SJSA1 (cell line): ENCODE data around the gene PDE11A. TPM values are rescaled to one million over a fixed set of nuclear protein-coding genes. Genes with fewer than 3 reads are reported as not detected.
"Not testable (repeated sequence)": the region's sequence is repeated elsewhere in the genome, so short reads cannot be mapped to it uniquely, and the experiment has no call there.

Experiments
- DNase-seq, 2 experiments: peaks; one replicate each; pipeline ENCODE4 v3.0.0-alpha.2; 2015 to 2020; ENCODE audit warnings: low spot score in 2 of 2, low read depth in 1 of 2
- H3K27ac ChIP-seq: fragments of 250-450 bp; sonication (Bioruptor Pico); 2 replicates; pipeline ENCODE4 v1.5.1; 2020; ENCODE audit warnings: mild to moderate bottlenecking, moderate library complexity
- H3K27me3 ChIP-seq: fragments of 250-450 bp; sonication (Bioruptor Pico); replicated peaks from 2 replicates; pipeline ENCODE4 v1.5.1; 2020; ENCODE audit warnings: mild to moderate bottlenecking, moderate library complexity
- H3K36me3 ChIP-seq: fragments of 250-450 bp; sonication (Bioruptor Pico); 2 replicates; pipeline ENCODE4 v1.5.1; 2020; ENCODE audit warnings: mild to moderate bottlenecking
- H3K4me1 ChIP-seq: fragments of 250-450 bp; sonication (Bioruptor Pico); replicated peaks from 2 replicates; pipeline ENCODE4 v1.6.1; 2021; ENCODE audit warnings: mild to moderate bottlenecking
- H3K4me3 ChIP-seq: fragments of 250-450 bp; sonication (Bioruptor Pico); 2 replicates; pipeline ENCODE4 v1.5.1; 2020; ENCODE audit warnings: mild to moderate bottlenecking
- H3K9me3 ChIP-seq: fragments of 250-450 bp; sonication (Bioruptor Pico); replicated peaks from 2 replicates; pipeline ENCODE4 v1.5.1; 2020; ENCODE audit warnings: mild to moderate bottlenecking
- total RNA-seq: library from RNA; depleted of rRNA; stranded (reverse); fragments of >200 nt; shearing (Covaris generic); gene quantifications from 2 replicates; pipeline ENCODE4 v1.2.3, GENCODE V29; 2014

Gene PDE11A
- total RNA-seq, 1 experiment from 2014 or later, result 0.42 TPM

- H3K27me3 ChIP-seq, result no peaks in the 10 kb centered on the region
- no peak overlapping the region for H3K4me3 ChIP-seq
- H3K9me3 ChIP-seq, result no peaks in the 10 kb centered on the region
- no peaks in the 10 kb centered on the region for H3K36me3 ChIP-seq
- no peaks in the 10 kb centered on the region for H3K4me1 ChIP-seq
- no peak overlapping the region for H3K27ac ChIP-seq
- DNase-seq, result no peak
Observed at GRCh38 chr2:177868806-177869205, 203.8 kb downstream of the PDE11A start.

GRCh38 chr2:177857538-177857937 is 215.0 kb downstream of the PDE11A start:
- Histone ChIP-seq H3K27ac (no peak overlapping the region), H3K4me3 (no peak overlapping the region), H3K36me3 (no peaks in the 10 kb centered on the region), H3K4me1 (no peaks in the 10 kb centered on the region), H3K9me3 (no peaks in the 10 kb centered on the region), H3K27me3 (no peaks in the 10 kb centered on the region)
- DNase-seq, result no peak

DNA sequence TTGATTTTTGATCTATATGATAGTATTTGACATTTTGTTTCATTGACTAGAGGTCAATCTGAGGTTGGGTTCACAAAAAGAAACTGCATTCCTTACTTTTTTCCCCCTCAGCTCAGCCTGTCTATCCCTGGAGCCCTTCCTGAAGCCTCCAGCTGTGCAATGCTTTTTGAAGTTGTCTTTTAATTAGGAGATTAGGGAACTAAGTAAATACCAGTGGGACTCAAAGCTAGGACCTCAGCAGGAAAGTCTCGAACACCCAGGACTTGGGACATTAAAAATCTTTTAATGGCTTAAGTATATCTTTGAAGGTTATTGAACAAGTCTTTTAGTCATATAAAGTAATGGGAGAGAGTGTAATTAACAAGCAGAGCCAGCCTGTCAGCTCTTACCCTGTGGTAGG is 220.2 kb downstream of the PDE11A start:
- H3K4me1 ChIP-seq, result no peaks in the 10 kb centered on the region
- no peak overlapping the region for H3K4me3 ChIP-seq
- H3K36me3 ChIP-seq, result no peaks in the 10 kb centered on the region
- H3K9me3 ChIP-seq, result no peaks in the 10 kb centered on the region
- no peak for DNase-seq
- no peak overlapping the region for H3K27ac ChIP-seq
- H3K27me3 ChIP-seq, result 0 out of 2 replicates have a peak, but pooled peaks cover 2% of the 10 kb centered on the region

DNA sequence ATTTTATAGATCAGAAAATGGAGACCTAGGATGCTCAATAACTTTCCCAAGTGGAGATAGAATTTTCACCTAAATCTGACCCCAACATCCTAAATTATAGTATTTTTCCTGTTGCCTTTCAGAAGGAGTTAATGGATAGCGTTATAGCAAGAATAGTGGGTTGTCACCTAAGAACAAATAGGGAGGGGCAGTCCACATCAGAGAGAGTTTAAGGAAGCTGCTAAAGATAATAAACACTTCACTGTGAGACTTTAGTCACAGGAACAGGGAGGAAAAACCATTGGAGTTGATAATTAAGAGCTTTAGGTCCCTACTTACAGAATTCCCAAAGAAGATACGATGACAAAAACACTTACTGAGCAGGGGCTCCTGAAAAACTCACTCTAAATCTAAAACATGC is 229.4 kb downstream of the PDE11A start:
- Histone ChIP-seq H3K4me3 (no peak overlapping the region), H3K27ac (no peak overlapping the region), H3K4me1 (no peaks in the 10 kb centered on the region), H3K36me3 (no peaks in the 10 kb centered on the region), H3K9me3 (no peaks in the 10 kb centered on the region), H3K27me3 (no peaks in the 10 kb centered on the region)
- no peak for DNase-seq

GRCh38 chr2:177842243-177842642 is 230.3 kb downstream of the PDE11A start:
- Histone ChIP-seq H3K27me3 (no peaks in the 10 kb centered on the region), H3K36me3 (no peaks in the 10 kb centered on the region), H3K27ac (no peak overlapping the region), H3K9me3 (no peaks in the 10 kb centered on the region), H3K4me1 (no peaks in the 10 kb centered on the region), H3K4me3 (no peak overlapping the region)
- DNase-seq, result no peak

DNA sequence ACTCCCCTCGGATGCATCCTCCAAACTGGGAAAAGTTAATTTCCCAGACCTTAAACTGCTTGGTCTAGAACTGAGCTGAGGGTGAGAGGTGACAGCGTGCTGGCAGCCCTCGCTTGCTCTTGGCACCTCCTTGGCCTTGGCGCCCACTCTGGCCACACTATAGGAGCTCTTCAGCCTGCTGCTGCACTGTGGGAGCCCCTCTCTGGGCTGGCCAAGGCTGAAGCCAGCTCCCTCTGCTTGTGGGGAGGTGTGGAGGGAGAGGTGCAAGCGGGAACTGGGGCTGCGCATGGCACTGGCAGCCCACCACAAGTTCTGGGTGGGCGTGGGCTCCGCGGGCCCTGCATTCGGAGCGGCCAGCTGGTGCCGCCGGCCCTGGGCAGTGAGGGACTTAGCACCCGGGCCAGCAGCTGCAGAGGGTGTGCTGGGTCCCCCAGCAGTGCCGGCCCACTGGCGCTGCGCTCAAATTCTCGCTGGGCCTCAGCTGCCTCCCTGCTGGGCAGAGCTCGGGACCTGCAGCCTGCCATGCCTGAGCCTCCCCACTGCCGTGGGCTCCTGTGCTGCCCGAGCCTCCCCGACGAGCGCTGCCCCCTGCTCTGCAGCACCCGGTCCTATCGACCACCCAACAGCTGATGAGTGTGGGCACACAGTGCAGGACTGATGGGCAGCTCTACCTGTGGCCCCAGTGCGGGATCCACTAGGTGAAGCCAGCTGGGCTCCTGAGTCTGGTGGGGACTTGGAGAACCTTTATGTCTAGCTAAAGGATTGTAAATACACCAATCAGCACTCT is 237.0 kb downstream of the PDE11A start:
- not testable (repeated sequence) for H3K4me3 ChIP-seq, DNase-seq, H3K36me3 ChIP-seq, H3K9me3 ChIP-seq, H3K4me1 ChIP-seq, H3K27me3 ChIP-seq, H3K27ac ChIP-seq

- DNase-seq, result no peak
- no peaks in the 10 kb centered on the region for H3K4me1 ChIP-seq
- H3K36me3 ChIP-seq, result no peaks in the 10 kb centered on the region
- H3K9me3 ChIP-seq, result no peaks in the 10 kb centered on the region
- H3K27ac ChIP-seq, result no peak overlapping the region
- H3K27me3 ChIP-seq, result no peaks in the 10 kb centered on the region
- H3K4me3 ChIP-seq, result no peak overlapping the region
Observed at GRCh38 chr2:177832611-177833433, 239.8 kb downstream of the PDE11A start.

GRCh38 chr2:177830881-177831386 is 241.6 kb downstream of the PDE11A start:
- H3K9me3 ChIP-seq, result no peaks in the 10 kb centered on the region
- H3K36me3 ChIP-seq, result no peaks in the 10 kb centered on the region
- H3K4me3 ChIP-seq, result no peak overlapping the region
- no peak overlapping the region for H3K27ac ChIP-seq
- DNase-seq, result no peak
- no peaks in the 10 kb centered on the region for H3K27me3 ChIP-seq
- no peaks in the 10 kb centered on the region for H3K4me1 ChIP-seq

DNA sequence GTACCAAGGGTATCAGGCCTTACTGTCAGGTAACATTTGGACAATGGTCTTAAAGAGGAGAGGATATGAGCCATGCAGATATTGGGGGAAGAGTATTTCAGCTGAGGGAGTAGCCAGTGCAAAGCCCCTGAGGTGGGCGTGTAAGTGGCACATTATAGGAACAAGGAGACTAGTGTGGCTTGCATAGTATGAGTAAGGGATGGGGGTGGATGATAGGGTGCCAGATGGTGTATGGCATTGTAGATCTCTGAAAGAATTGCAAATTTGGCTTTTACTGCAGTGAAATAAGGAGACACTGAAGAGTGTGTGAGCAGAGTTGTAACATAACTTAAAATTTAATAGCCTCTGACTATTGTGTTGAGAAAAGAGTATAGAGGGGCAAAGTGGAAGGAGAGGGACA is 244.0 kb downstream of the PDE11A start:
- Histone ChIP-seq H3K36me3 (no peaks in the 10 kb centered on the region), H3K4me3 (no peak overlapping the region), H3K9me3 (no peaks in the 10 kb centered on the region), H3K4me1 (no peaks in the 10 kb centered on the region), H3K27me3 (no peaks in the 10 kb centered on the region), H3K27ac (no peak overlapping the region)
- no peak for DNase-seq

DNA sequence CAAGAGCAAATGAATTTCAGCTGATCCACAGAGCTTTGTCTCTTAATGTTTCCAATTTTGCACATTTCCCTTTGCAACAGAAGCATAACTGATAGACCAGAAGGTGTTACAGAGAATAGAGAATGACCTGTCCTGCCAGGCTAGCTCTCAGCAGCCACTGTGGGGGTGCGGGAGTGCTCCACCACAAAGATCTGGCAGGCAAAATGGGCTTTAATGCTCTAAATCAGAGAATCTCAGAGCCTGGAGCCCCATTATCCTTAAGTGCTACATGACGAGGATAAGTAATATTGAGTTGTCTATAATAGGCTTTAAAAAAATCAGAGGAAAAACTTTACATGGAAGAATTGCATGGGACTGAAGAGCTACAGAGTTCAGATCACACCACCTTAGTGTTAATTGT is 245.7 kb downstream of the PDE11A start:
- no peak for DNase-seq
- no peak overlapping the region for H3K27ac ChIP-seq
- no peak overlapping the region for H3K4me3 ChIP-seq
- H3K4me1 ChIP-seq, result no peaks in the 10 kb centered on the region
- no peaks in the 10 kb centered on the region for H3K27me3 ChIP-seq
- no peaks in the 10 kb centered on the region for H3K9me3 ChIP-seq
- no peaks in the 10 kb centered on the region for H3K36me3 ChIP-seq

DNA sequence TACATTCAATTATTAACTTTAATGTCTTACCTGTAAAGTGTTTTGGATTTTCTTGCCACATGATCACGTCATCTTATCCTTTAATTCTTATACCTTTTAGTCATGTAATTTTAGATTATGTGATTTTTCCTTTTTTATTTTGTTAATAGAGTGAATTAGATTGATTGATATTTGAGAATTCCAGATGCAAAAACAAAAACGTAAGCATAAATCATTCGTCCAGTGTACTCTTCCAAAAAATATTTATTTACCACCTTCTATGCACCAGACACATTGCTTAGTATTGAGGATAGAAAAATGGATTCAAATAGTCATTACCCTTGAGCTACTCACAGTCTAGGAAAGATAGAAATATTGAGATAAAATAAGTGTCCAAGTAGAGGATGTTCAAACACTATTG is 249.6 kb downstream of the PDE11A start:
- no peak overlapping the region for H3K4me3 ChIP-seq
- no peak for DNase-seq
- no peaks in the 10 kb centered on the region for H3K4me1 ChIP-seq
- H3K27me3 ChIP-seq, result no peaks in the 10 kb centered on the region
- H3K27ac ChIP-seq, result no peak overlapping the region
- no peaks in the 10 kb centered on the region for H3K36me3 ChIP-seq
- no peaks in the 10 kb centered on the region for H3K9me3 ChIP-seq

- Histone ChIP-seq H3K4me1 (no peaks in the 10 kb centered on the region), H3K4me3 (no peak overlapping the region), H3K36me3 (no peaks in the 10 kb centered on the region), H3K9me3 (no peaks in the 10 kb centered on the region), H3K27me3 (no peaks in the 10 kb centered on the region), H3K27ac (no peak overlapping the region)
- DNase-seq, result no peak
Observed at GRCh38 chr2:177818412-177818811, 254.2 kb downstream of the PDE11A start.

GRCh38 chr2:177817300-177817699 is 255.3 kb downstream of the PDE11A start:
- Histone ChIP-seq H3K27me3 (no peaks in the 10 kb centered on the region), H3K36me3 (no peaks in the 10 kb centered on the region), H3K9me3 (no peaks in the 10 kb centered on the region), H3K27ac (no peak overlapping the region), H3K4me1 (no peaks in the 10 kb centered on the region), H3K4me3 (no peak overlapping the region)
- no peak for DNase-seq

DNA sequence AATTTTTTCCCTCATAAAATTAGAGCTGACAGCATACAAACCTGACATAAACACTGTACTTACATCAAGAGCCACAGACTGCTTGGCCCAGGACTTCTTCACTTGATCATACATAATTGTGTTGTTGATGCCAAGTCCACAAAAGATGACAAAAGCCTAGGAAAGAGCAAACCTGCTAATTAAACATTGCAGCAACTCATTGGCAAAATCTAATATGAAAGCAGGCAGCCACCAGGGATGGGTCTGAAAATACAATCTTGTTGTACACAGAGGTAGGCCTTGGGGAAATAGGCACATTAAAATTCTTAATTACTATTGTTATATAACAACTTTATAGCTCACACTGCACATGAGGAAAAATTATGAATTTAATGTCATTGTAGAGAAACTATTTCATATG is 255.8 kb downstream of the PDE11A start:
- H3K36me3 ChIP-seq, result no peaks in the 10 kb centered on the region

More for the DNA sequence above, 255.8 kb downstream of the PDE11A start:
- H3K9me3 ChIP-seq, result no peaks in the 10 kb centered on the region
- H3K4me1 ChIP-seq, result no peaks in the 10 kb centered on the region
- no peak for DNase-seq
- H3K27ac ChIP-seq, result no peak overlapping the region
- H3K27me3 ChIP-seq, result no peaks in the 10 kb centered on the region
- no peak overlapping the region for H3K4me3 ChIP-seq
